Measurements from ENCODE around the gene CTSA. TPM values are rescaled to one million over a fixed set of nuclear protein-coding genes. Genes with fewer than 3 reads are reported as not detected.
A peak's percentile ranks its signal among the peaks of the same experiment; 100 is the strongest.

CTSA gene
- total and polyA plus RNA-seq, 9 of the 15 experiments (the other 6 are each of a cell fraction or from before 2014, with no cell fraction given) = 8.8 to 61.7 (median 28.3) TPM

- TF ChIP-seq XRCC5 (IDR thresholded peaks at IDR 0.05; ENCODE audit: low read depth, low read length) = peak; percentile 69; the same call in 1 of the 2 replicates
- no peak for TF ChIP-seq MCM3 (IDR thresholded peaks at IDR 0.05)
- TF ChIP-seq PKNOX1 (IDR thresholded peaks at IDR 0.05) = no peak
- TF ChIP-seq ARID4B (CRISPR knock-in tag; IDR thresholded peaks at IDR 0.05) = no peak
- no peak for TF ChIP-seq ZNF639 (CRISPR knock-in tag; conservative IDR thresholded peaks at IDR 0.05 in 1 of 2, IDR thresholded peaks at IDR 0.05 in 1 of 2)
- no peak for TF ChIP-seq ZNF239 (CRISPR knock-in tag; IDR thresholded peaks at IDR 0.05)
- no peak for TF ChIP-seq PPARD (CRISPR knock-in tag; IDR thresholded peaks at IDR 0.05)
- TF ChIP-seq RCOR1 (IDR thresholded peaks at IDR 0.05; ENCODE audit: borderline replicate concordance in 1 of 2, low read depth in 2 of 2, low read length in 2 of 2) = peak; percentile 98 to 100
- TF ChIP-seq MEF2D (tag; conservative IDR thresholded peaks at IDR 0.05; ENCODE audit: low read depth) = 0 out of 2 replicates have a peak, but pooled peaks have one; percentile 48
- TF ChIP-seq HNRNPL (IDR thresholded peaks at IDR 0.05; ENCODE audit: low read depth, low read length) = no peak
- TF ChIP-seq ARID2 (IDR thresholded peaks at IDR 0.05) = no peak
- no peak for TF ChIP-seq MBD1 (CRISPR knock-in tag; IDR thresholded peaks at IDR 0.05)
- TF ChIP-seq SMAD1 (IDR thresholded peaks at IDR 0.05; ENCODE audit: low read depth, low read length, partially characterized antibody) = peak; percentile 35
- no peak for TF ChIP-seq DMBX1 (CRISPR knock-in tag; IDR thresholded peaks at IDR 0.05; ENCODE audit: borderline replicate concordance)
- TF ChIP-seq MEF2A (IDR thresholded peaks at IDR 0.05; ENCODE audit: control insufficient read depth, low read depth, low read length) = no peak; the same call in 1 of the 2 replicates
Measured at GRCh38 chr20:45935416-45936046, 44.4 kb downstream of the CTSA start (continued).

All from K562 (cell line).